ENCODE data around the gene FAM53B.

Gene FAM53B

GRCh38 chr10:124691002-124691401 is 53.2 kb downstream of the FAM53B start:
- H3K4me2 ChIP-seq, result no peak overlapping the region
- no peaks in the 10 kb centered on the region for H3K9me3 ChIP-seq (replicated peaks in 1 of 11)
- no peak overlapping the region for H3K9ac ChIP-seq
- H3K36me3 ChIP-seq, result peaks cover 50 to 95% (median 67%) of the 10 kb centered on the region in 11 experiments
- peaks cover 35 to 72% (median 59%) of the 10 kb centered on the region in 10 experiments for H3K4me1 ChIP-seq
- peaks cover 0 to 16% (median 11%) of the 10 kb centered on the region in 11 experiments; a peak in 7 of 22 replicates for H4K20me1 ChIP-seq
- H3K27ac ChIP-seq, result no peak overlapping the region
- no peak overlapping the region for H3K4me3 ChIP-seq
- H3K27me3 ChIP-seq, result no peaks in the 10 kb centered on the region
- no peak for TF ChIP-seq Cebpa-rat (IDR thresholded peaks at IDR 0.05)

GRCh38 chr10:124689911-124690498 is 54.2 kb downstream of the FAM53B start:
- H3K36me3 ChIP-seq, result peaks cover 45 to 85% (median 67%) of the 10 kb centered on the region in 11 experiments
- H3K4me1 ChIP-seq, result peaks cover 41 to 72% (median 59%) of the 10 kb centered on the region in 10 experiments
- peak overlapping the region in 2 of 11 experiments; percentile 29 to 47; a peak in 2 of 22 replicates for H3K27ac ChIP-seq
- H4K20me1 ChIP-seq, result peaks cover 0 to 14% (median 11%) of the 10 kb centered on the region in 11 experiments; a peak in 7 of 22 replicates
- H3K9ac ChIP-seq, result no peak overlapping the region
- no peak overlapping the region for H3K4me2 ChIP-seq
- no peaks in the 10 kb centered on the region for H3K27me3 ChIP-seq
- H3K9me3 ChIP-seq (replicated peaks in 1 of 11), result no peaks in the 10 kb centered on the region
- no peak for TF ChIP-seq Cebpa-rat (IDR thresholded peaks at IDR 0.05)
- H3K4me3 ChIP-seq, result no peak overlapping the region

GRCh38 chr10:124688889-124689670 is 55.1 kb downstream of the FAM53B start:
- H3K9ac ChIP-seq, result no peak overlapping the region
- no peak for TF ChIP-seq Cebpa-rat (IDR thresholded peaks at IDR 0.05)
- no peaks in the 10 kb centered on the region for H3K27me3 ChIP-seq
- H3K4me1 ChIP-seq, result peaks cover 48 to 72% (median 61%) of the 10 kb centered on the region in 10 experiments
- no peak overlapping the region for H3K4me3 ChIP-seq
- peaks cover 0 to 8% (median 4%) of the 10 kb centered on the region in 11 experiments; a peak in 6 of 22 replicates for H4K20me1 ChIP-seq
- H3K4me2 ChIP-seq, result no peak overlapping the region
- H3K36me3 ChIP-seq, result peaks cover 36 to 76% (median 57%) of the 10 kb centered on the region in 11 experiments
- H3K27ac ChIP-seq, result peak overlapping the region in 3 of 11 experiments; percentile 29 to 82 (median 43); a peak in 3 of 22 replicates
- no peaks in the 10 kb centered on the region for H3K9me3 ChIP-seq (replicated peaks in 1 of 11)

- Histone ChIP-seq H3K4me1 (peaks cover 48 to 72% (median 61%) of the 10 kb centered on the region in 10 experiments), H3K4me3 (no peak overlapping the region), H3K9me3 (replicated peaks in 1 of 11) (no peaks in the 10 kb centered on the region), H3K4me2 (no peak overlapping the region), H3K27ac (peak overlapping the region in 3 of 11 experiments; percentile 9 to 82 (median 39); a peak in 2 of 22 replicates), H3K27me3 (no peaks in the 10 kb centered on the region), H4K20me1 (peaks cover 0 to 4% (median 0%) of the 10 kb centered on the region in 11 experiments; a peak in 5 of 22 replicates), H3K9ac (no peak overlapping the region), H3K36me3 (peaks cover 29 to 76% (median 57%) of the 10 kb centered on the region in 11 experiments)
- TF ChIP-seq Cebpa-rat (IDR thresholded peaks at IDR 0.05), result no peak
Observed at GRCh38 chr10:124688386-124688785, 55.8 kb downstream of the FAM53B start.

GRCh38 chr10:124686707-124687376 is 57.3 kb downstream of the FAM53B start:
- TF ChIP-seq Cebpa-rat (IDR thresholded peaks at IDR 0.05), result no peak

GRCh38 chr10:124685261-124685660 is 58.9 kb downstream of the FAM53B start:
- Histone ChIP-seq H4K20me1 (peaks cover 0 to 4% (median 0%) of the 10 kb centered on the region in 11 experiments; a peak in 2 of 22 replicates), H3K4me3 (peak overlapping the region in 2 of 10 experiments; percentile 1 to 10; a peak in 1 of 20 replicates), H3K9me3 (replicated peaks in 1 of 11) (no peaks in the 10 kb centered on the region)

More at GRCh38 chr10:124686707-124687376, 57.3 kb downstream of the FAM53B start:
- peaks cover 41 to 72% (median 58%) of the 10 kb centered on the region in 10 experiments for H3K4me1 ChIP-seq
- peak overlapping the region in 1 of 11 experiments; percentile 47; a peak in 2 of 22 replicates for H3K9ac ChIP-seq
- no peaks in the 10 kb centered on the region for H3K27me3 ChIP-seq
- no peaks in the 10 kb centered on the region for H3K9me3 ChIP-seq (replicated peaks in 1 of 11)
- peak overlapping the region in 7 of 11 experiments; percentile 7 to 86 (median 76); a peak in 10 of 22 replicates for H3K27ac ChIP-seq
- no peak overlapping the region for H3K4me3 ChIP-seq
- peak overlapping the region; percentile 68 to 91 (median 86); a peak in 19 of 22 replicates for H3K4me2 ChIP-seq
- H4K20me1 ChIP-seq, result peaks cover 0 to 3% (median 0%) of the 10 kb centered on the region in 11 experiments; a peak in 3 of 22 replicates
- peaks cover 27 to 78% (median 61%) of the 10 kb centered on the region in 11 experiments for H3K36me3 ChIP-seq

GRCh38 chr10:124683814-124684213 is 60.4 kb downstream of the FAM53B start:
- peak overlapping the region; percentile 68 to 91 (median 86) for H3K4me2 ChIP-seq
- H3K27ac ChIP-seq, result peak overlapping the region in 10 of 11 experiments; percentile 14 to 86 (median 75); a peak in 19 of 22 replicates
- TF ChIP-seq Cebpa-rat (IDR thresholded peaks at IDR 0.05), result no peak
- no peaks in the 10 kb centered on the region for H3K27me3 ChIP-seq
- H3K4me3 ChIP-seq, result no peak overlapping the region
- peak overlapping the region in 5 of 11 experiments; percentile 0 to 34 (median 30); a peak in 7 of 22 replicates for H3K9ac ChIP-seq
- no peaks in the 10 kb centered on the region for H3K9me3 ChIP-seq (replicated peaks in 1 of 11)
- H3K4me1 ChIP-seq, result peaks cover 45 to 97% (median 66%) of the 10 kb centered on the region in 10 experiments
- peaks cover 11 to 78% (median 57%) of the 10 kb centered on the region in 11 experiments for H3K36me3 ChIP-seq
- H4K20me1 ChIP-seq, result peaks cover 0 to 19% (median 9%) of the 10 kb centered on the region in 11 experiments; a peak in 14 of 22 replicates

More at GRCh38 chr10:124685261-124685660, 58.9 kb downstream of the FAM53B start:
- TF ChIP-seq Cebpa-rat (IDR thresholded peaks at IDR 0.05), result peak in 5 of 11 experiments; percentile 41 to 77 (median 47); a peak in 7 of 22 replicates
- peaks cover 25 to 78% (median 63%) of the 10 kb centered on the region in 11 experiments for H3K36me3 ChIP-seq
- peak overlapping the region; percentile 44 to 86 (median 75); a peak in 21 of 22 replicates for H3K27ac ChIP-seq
- H3K4me2 ChIP-seq, result peak overlapping the region; percentile 68 to 91 (median 86)
- no peaks in the 10 kb centered on the region for H3K27me3 ChIP-seq
- peak overlapping the region in 9 of 11 experiments; percentile 15 to 68 (median 47); a peak in 13 of 22 replicates for H3K9ac ChIP-seq
- peaks cover 36 to 83% (median 60%) of the 10 kb centered on the region in 10 experiments for H3K4me1 ChIP-seq

Data from BLaER1 treated with 17β-estradiol and CSF1 and Interleukin-3, amounts not matched to agents 10 nM and 100 nM (cell line).